ENCODE measurements around the gene CCDC63. TPM values are rescaled to one million over a fixed set of nuclear protein-coding genes. Genes with fewer than 3 reads are reported as not detected.

Gene CCDC63
- total RNA-seq, 1 donor = not detected

GRCh38 chr12:110813756-110814155 is 33.0 kb upstream of the CCDC63 start:
- no peak overlapping the region for H3K27ac ChIP-seq (ENCODE audit: low read depth, low read length)
- no peaks in the 10 kb centered on the region for H4K20me1 ChIP-seq (ENCODE audit: insufficient read depth, low read length)
- no peaks in the 10 kb centered on the region for H3K27me3 ChIP-seq (ENCODE audit: insufficient read depth, low read length)
- H3K4me1 ChIP-seq (ENCODE audit: insufficient read depth, low read length) = no peaks in the 10 kb centered on the region
- no peak overlapping the region for H3K4me3 ChIP-seq (ENCODE audit: insufficient read depth, low read length)
- DNase-seq (ENCODE audit: insufficient read length, low spot score, missing footprints) = no peak
- H3K79me2 ChIP-seq (ENCODE audit: insufficient read depth, low read length) = no peaks in the 10 kb centered on the region
- no peaks in the 10 kb centered on the region for H3K9me3 ChIP-seq (ENCODE audit: low read depth, low read length)
- H3K36me3 ChIP-seq (ENCODE audit: insufficient read depth, low read length) = no peaks in the 10 kb centered on the region
- H3K4me2 ChIP-seq (ENCODE audit: insufficient read depth, low read length) = no peak overlapping the region
- no peak overlapping the region for H2AFZ ChIP-seq (ENCODE audit: low read length)
- TF ChIP-seq CTCF (IDR thresholded peaks at IDR 0.05; ENCODE audit: extremely low read depth, low read depth, low read length) = no peak

- Histone ChIP-seq H3K4me3 (ENCODE audit: insufficient read depth, low read length) (no peak overlapping the region), H4K20me1 (ENCODE audit: insufficient read depth, low read length) (no peaks in the 10 kb centered on the region), H3K79me2 (ENCODE audit: insufficient read depth, low read length) (no peaks in the 10 kb centered on the region), H3K4me2 (ENCODE audit: insufficient read depth, low read length) (no peak overlapping the region), H3K27me3 (ENCODE audit: insufficient read depth, low read length) (no peaks in the 10 kb centered on the region), H3K36me3 (ENCODE audit: insufficient read depth, low read length) (no peaks in the 10 kb centered on the region), H3K9me3 (ENCODE audit: low read depth, low read length) (no peaks in the 10 kb centered on the region), H3K27ac (ENCODE audit: low read depth, low read length) (no peak overlapping the region), H2AFZ (ENCODE audit: low read length) (no peak overlapping the region), H3K4me1 (ENCODE audit: insufficient read depth, low read length) (no peaks in the 10 kb centered on the region)
- DNase-seq (ENCODE audit: insufficient read length, low spot score, missing footprints) = no peak
- TF ChIP-seq CTCF (IDR thresholded peaks at IDR 0.05; ENCODE audit: extremely low read depth, low read depth, low read length) = no peak
Measured at GRCh38 chr12:110816248-110816647, 30.5 kb upstream of the CCDC63 start.

- Histone ChIP-seq H3K27me3 (ENCODE audit: insufficient read depth, low read length) (peaks cover under 1% of the 10 kb centered on the region), H3K4me2 (ENCODE audit: insufficient read depth, low read length) (no peak overlapping the region), H3K79me2 (ENCODE audit: insufficient read depth, low read length) (no peaks in the 10 kb centered on the region), H3K4me3 (ENCODE audit: insufficient read depth, low read length) (no peak overlapping the region), H3K9me3 (ENCODE audit: low read depth, low read length) (no peaks in the 10 kb centered on the region), H3K36me3 (ENCODE audit: insufficient read depth, low read length) (no peaks in the 10 kb centered on the region), H2AFZ (ENCODE audit: low read length) (no peak overlapping the region), H4K20me1 (ENCODE audit: insufficient read depth, low read length) (no peaks in the 10 kb centered on the region), H3K4me1 (ENCODE audit: insufficient read depth, low read length) (no peaks in the 10 kb centered on the region), H3K27ac (ENCODE audit: low read depth, low read length) (no peak overlapping the region)
- no peak for TF ChIP-seq CTCF (IDR thresholded peaks at IDR 0.05; ENCODE audit: extremely low read depth, low read depth, low read length)
- no peak for DNase-seq (ENCODE audit: insufficient read length, low spot score, missing footprints)
Measured at GRCh38 chr12:110816779-110817178, 30.0 kb upstream of the CCDC63 start.

- H3K9me3 ChIP-seq (ENCODE audit: low read depth, low read length) = no peaks in the 10 kb centered on the region
- H3K4me2 ChIP-seq (ENCODE audit: insufficient read depth, low read length) = no peak overlapping the region
- H3K4me1 ChIP-seq (ENCODE audit: insufficient read depth, low read length) = no peaks in the 10 kb centered on the region
- H3K4me3 ChIP-seq (ENCODE audit: insufficient read depth, low read length) = no peak overlapping the region
- H2AFZ ChIP-seq (ENCODE audit: low read length) = no peak overlapping the region
- DNase-seq (ENCODE audit: insufficient read length, low spot score, missing footprints) = no peak
- no peak overlapping the region for H3K27ac ChIP-seq (ENCODE audit: low read depth, low read length)
- H4K20me1 ChIP-seq (ENCODE audit: insufficient read depth, low read length) = no peaks in the 10 kb centered on the region
- H3K27me3 ChIP-seq (ENCODE audit: insufficient read depth, low read length) = peaks cover 3% of the 10 kb centered on the region
- TF ChIP-seq CTCF (IDR thresholded peaks at IDR 0.05; ENCODE audit: extremely low read depth, low read depth, low read length) = no peak
- H3K36me3 ChIP-seq (ENCODE audit: insufficient read depth, low read length) = no peaks in the 10 kb centered on the region
- H3K79me2 ChIP-seq (ENCODE audit: insufficient read depth, low read length) = no peaks in the 10 kb centered on the region
Measured at GRCh38 chr12:110818511-110818910, 28.3 kb upstream of the CCDC63 start.
